ENCODE data around the gene RBM12. TPM values are rescaled to one million over a fixed set of nuclear protein-coding genes. Genes with fewer than 3 reads are reported as not detected.

Gene RBM12
- polyA plus RNA-seq, 5 donors = 70.9 to 106 (median 88.4) TPM

- no peak for DNase-seq
These were observed 38.9 kb downstream of the RBM12 start for GRCh38 chr20:35625584-35626385.

GRCh38 chr20:35621560-35621946 lies 43.1 kb downstream of the RBM12 start:
- DNase-seq = no peak

GRCh38 chr20:35620818-35621559 lies 43.7 kb downstream of the RBM12 start:
- no peak for DNase-seq

GRCh38 chr20:35619196-35620095 lies 45.3 kb downstream of the RBM12 start:
- peak; percentile 62 to 64 for DNase-seq

GRCh38 chr20:35618263-35619131 lies 46.2 kb downstream of the RBM12 start:
- DNase-seq = no peak

GRCh38 chr20:35617397-35618262 lies 47.1 kb downstream of the RBM12 start:
- DNase-seq = peak; percentile 30 to 46

GRCh38 chr20:35616465-35617396 lies 48.0 kb downstream of the RBM12 start:
- peak; percentile 49 to 57 for DNase-seq

GRCh38 chr20:35615667-35616464 lies 48.8 kb downstream of the RBM12 start, which contains the start of gene SPAG4:
Gene SPAG4, plus strand, starts transcription at chr20:35615829. Its CDS starts 175 bp downstream, at chr20:35616004.
- DNase-seq = peak; percentile 90 to 91

GRCh38 chr20:35611482-35611881 lies 53.2 kb downstream of the RBM12 start:
- DNase-seq = no peak

GRCh38 chr20:35610833-35611427 lies 53.8 kb downstream of the RBM12 start:
- no peak for DNase-seq

GRCh38 chr20:35607003-35607735 lies 57.5 kb downstream of the RBM12 start:
- DNase-seq = no peak

- DNase-seq = no peak
These were observed 58.6 kb downstream of the RBM12 start for GRCh38 chr20:35606127-35606526.

GRCh38 chr20:35604449-35604747 lies 60.3 kb downstream of the RBM12 start:
- DNase-seq = no peak

GRCh38 chr20:35603695-35604448 lies 60.8 kb downstream of the RBM12 start:
- no peak for DNase-seq

- DNase-seq = no peak
These were observed 61.7 kb downstream of the RBM12 start for GRCh38 chr20:35602851-35603495.

- DNase-seq = no peak
These were observed 62.7 kb downstream of the RBM12 start for GRCh38 chr20:35601990-35602389.
